Ascending aorta (tissue), 2 donors: Measurements from ENCODE around the gene ZNF205. TPM values are rescaled to one million over a fixed set of nuclear protein-coding genes. Genes with fewer than 3 reads are reported as not detected.

ENCODE experiments used
- DNase-seq, 2 donors: peaks; one replicate each; pipeline ENCODE4 v3.0.0-alpha.2; 2019; ENCODE audit warnings: low spot score in 2 of 2
- H3K27ac ChIP-seq, 2 donors: fragments of 200-600 bp; sonication (generic); one replicate each; pipeline ENCODE4 v1.5.1; 2016 to 2017; ENCODE audit warnings: mild to moderate bottlenecking in 1 of 2
- H3K27me3 ChIP-seq: fragments of 200-600 bp; sonication (generic); one replicate; pipeline ENCODE4 v1.5.1; 2017
- H3K36me3 ChIP-seq, 2 donors: fragments of 200-600 bp; sonication (generic); one replicate each; pipeline ENCODE4 v1.5.1; 2016
- H3K4me1 ChIP-seq, 2 donors: fragments of 200-600 bp; sonication (generic); one replicate each; pipeline ENCODE4 v1.5.1; 2016 to 2017; ENCODE audit warnings: mild to moderate bottlenecking in 1 of 2
- H3K4me3 ChIP-seq, 2 donors: fragments of 200-600 bp; sonication (generic); one replicate each; pipeline ENCODE4 v1.5.1; 2016 to 2017; ENCODE audit warnings: mild to moderate bottlenecking in 1 of 2
- H3K9me3 ChIP-seq, 2 donors: fragments of 200-600 bp; sonication (generic); one replicate each; pipeline ENCODE4 v1.5.1; 2016
- intact Hi-C: fragments of 100-400 bp; cut with DNase I; formaldehyde crosslinking; loops from one replicate; pipeline ENCODE4 v1.15.1; 2023
- total RNA-seq: library from RNA; depleted of rRNA; stranded (reverse); fragments of >200 nt; gene quantifications from one replicate; pipeline ENCODE4 v1.1.0, GENCODE V29; 2016
- TF ChIP-seq, protein P1 (sequence below), 3 experiments: fragments of 200-600 bp in 2 of 3; fragments of 450-650 bp in 1 of 3; sonication (generic) in 2 of 3; IDR thresholded peaks; one replicate each; pipeline ENCODE4 v1.5.1; 2016 to 2019; ENCODE audit warnings: antibody characterized with exemption in 3 of 3, mild to moderate bottlenecking in 1 of 3, moderate library complexity in 1 of 3

The ZNF205 gene
- total RNA-seq, 1 donor from 2014 or later, result 49.8 TPM

DNA sequence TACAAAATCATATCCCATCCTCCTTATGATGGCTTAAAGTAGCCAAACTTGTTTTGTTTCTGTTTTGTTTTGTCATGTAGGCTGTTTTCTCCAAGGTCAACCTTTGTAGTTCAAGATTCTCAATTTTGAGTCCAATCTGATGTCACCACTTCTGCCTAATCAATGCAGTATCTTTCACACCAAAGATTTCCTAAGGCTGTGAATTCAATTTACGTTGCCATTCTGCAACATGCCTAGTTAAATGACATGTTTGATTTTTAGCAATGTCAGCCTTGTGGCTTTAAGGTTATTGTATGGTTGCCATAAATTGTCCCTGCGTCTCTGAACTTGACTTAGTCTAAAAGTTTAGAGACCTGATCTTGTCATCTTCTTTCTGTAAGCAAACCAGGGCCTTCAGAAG is 42.8 kb downstream of the ZNF205 start:
- intact Hi-C loops, result loop anchor here (5.0 to 10.0 kb wide), 3 partner anchors 33 to 620 kb away; partner anchors contain the start of genes CEMP1 and PDPK1
- no peak overlapping the region for H3K4me3 ChIP-seq
- H3K4me1 ChIP-seq, result peaks cover 8 to 11% of the 10 kb centered on the region in 2 donors
- H3K36me3 ChIP-seq, result no peaks in the 10 kb centered on the region
- TF ChIP-seq, protein P1, sequence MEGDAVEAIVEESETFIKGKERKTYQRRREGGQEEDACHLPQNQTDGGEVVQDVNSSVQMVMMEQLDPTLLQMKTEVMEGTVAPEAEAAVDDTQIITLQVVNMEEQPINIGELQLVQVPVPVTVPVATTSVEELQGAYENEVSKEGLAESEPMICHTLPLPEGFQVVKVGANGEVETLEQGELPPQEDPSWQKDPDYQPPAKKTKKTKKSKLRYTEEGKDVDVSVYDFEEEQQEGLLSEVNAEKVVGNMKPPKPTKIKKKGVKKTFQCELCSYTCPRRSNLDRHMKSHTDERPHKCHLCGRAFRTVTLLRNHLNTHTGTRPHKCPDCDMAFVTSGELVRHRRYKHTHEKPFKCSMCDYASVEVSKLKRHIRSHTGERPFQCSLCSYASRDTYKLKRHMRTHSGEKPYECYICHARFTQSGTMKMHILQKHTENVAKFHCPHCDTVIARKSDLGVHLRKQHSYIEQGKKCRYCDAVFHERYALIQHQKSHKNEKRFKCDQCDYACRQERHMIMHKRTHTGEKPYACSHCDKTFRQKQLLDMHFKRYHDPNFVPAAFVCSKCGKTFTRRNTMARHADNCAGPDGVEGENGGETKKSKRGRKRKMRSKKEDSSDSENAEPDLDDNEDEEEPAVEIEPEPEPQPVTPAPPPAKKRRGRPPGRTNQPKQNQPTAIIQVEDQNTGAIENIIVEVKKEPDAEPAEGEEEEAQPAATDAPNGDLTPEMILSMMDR (IDR thresholded peaks at IDR 0.05), result no peak
- no peak overlapping the region for H3K27ac ChIP-seq
- H3K27me3 ChIP-seq, result no peaks in the 10 kb centered on the region
- H3K9me3 ChIP-seq, result no peaks in the 10 kb centered on the region
- no peak for DNase-seq

DNA sequence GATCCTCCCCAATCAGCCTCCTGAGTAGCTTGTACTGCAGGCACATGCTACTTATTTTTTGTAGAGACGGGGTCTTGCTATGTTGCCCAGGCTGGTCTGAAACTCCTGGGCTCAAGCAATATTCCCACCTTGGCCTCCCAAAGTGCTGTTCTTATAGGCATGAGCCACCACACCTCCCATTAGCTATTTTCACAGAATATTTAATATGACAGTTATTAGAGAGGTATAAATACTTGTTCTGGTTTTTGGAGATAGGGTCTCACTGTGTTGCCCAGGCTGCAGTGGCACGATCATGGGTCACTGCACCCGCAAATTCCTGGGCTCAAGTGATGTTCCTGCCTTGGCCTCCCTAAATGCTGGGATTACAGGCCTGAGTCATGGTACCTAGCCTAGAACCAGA is 43.6 kb downstream of the ZNF205 start:
- no peak for DNase-seq
- TF ChIP-seq, protein P1 (IDR thresholded peaks at IDR 0.05), result no peak
- intact Hi-C loops, result loop anchor here (5.0 to 10.0 kb wide), 3 partner anchors 34 to 621 kb away; partner anchors contain the start of genes CEMP1 and PDPK1
- no peaks in the 10 kb centered on the region for H3K27me3 ChIP-seq
- H3K27ac ChIP-seq, result no peak overlapping the region
- H3K9me3 ChIP-seq, result no peaks in the 10 kb centered on the region
- H3K4me1 ChIP-seq, result peaks cover 8 to 11% of the 10 kb centered on the region in 2 donors
- no peaks in the 10 kb centered on the region for H3K36me3 ChIP-seq
- H3K4me3 ChIP-seq, result no peak overlapping the region

DNA sequence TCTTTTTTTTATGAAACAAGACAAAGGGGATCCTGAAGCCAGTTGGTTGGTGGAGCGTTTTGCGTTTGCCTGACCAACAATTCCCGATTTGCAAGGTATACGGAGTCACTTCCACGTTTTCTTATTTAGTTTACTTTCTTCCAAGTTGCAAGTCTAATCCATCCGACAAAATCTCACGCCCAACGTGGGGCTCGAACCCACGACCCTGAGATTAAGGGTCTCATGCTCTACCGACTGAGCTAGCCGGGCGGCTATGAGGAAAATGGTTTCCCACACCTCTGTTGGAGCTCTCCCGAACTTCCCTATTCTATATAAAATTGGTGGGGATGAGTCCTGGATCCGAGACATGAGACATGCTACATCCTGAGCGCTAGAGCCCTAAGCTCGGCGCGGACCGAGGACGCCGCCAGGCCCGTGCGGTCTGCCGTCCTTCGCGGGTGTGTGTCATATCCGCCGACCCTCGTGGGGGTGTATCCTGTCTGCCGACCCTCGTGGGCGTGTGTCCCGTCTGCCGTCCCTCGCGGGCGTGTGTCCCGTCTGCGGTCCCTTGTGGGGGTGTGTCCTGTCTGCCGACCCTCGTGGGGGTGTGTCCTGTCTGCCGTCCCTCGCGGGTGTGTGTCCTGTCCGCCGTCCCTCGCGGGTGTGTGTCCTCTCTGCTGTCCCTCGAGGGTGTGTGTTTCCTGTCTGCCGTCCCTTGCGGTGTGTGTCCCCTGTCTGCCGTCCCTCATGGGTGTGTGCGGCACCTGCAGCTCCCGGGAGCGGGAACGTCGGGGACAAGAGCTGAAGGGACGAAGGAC is 45.0 kb downstream of the ZNF205 start:
- Histone ChIP-seq H3K9me3 (no peaks in the 10 kb centered on the region), H3K4me1 (peaks cover 4 to 8% of the 10 kb centered on the region in 2 donors), H3K4me3 (peak overlapping the region; percentile 59 to 92), H3K27ac (peak overlapping the region; percentile 89 to 94), H3K27me3 (no peaks in the 10 kb centered on the region), H3K36me3 (no peaks in the 10 kb centered on the region)
- TF ChIP-seq, protein P1 (IDR thresholded peaks at IDR 0.05), result no peak
- DNase-seq, result peak in 1 of 2 donors; percentile 83
- intact Hi-C loops, result loop anchor here (1.0 to 10.0 kb wide), 4 partner anchors 7 to 623 kb away; partner anchors contain the start of genes CEMP1 and PDPK1

DNA sequence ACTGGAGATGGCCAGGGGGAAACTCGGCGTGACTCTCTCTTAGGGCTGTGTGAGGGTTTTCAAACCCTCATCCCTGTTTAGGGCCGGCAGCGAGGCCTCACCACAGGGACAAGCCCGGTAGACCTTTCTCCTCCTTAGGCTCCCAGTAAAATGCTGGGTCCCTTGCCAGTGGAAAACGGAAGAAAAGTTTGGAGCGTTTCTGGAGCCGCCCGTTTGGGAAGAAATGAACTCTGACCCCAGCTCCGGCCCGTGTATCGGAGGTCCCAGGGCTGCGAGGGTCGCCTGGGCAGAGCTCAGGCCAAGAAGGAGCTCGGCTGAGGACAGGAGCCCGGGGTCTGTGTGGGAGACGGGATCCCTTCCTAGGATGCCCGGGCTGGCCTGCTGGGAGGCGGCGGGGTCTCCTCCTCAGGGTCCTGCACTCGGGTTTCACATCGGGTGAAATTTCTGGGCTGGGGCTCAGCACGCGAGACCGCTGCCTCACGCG is 45.7 kb downstream of the ZNF205 start:
- Histone ChIP-seq H3K27ac (peak overlapping the region; percentile 89 to 94), H3K4me3 (peak overlapping the region; percentile 59 to 92), H3K9me3 (no peaks in the 10 kb centered on the region), H3K27me3 (no peaks in the 10 kb centered on the region), H3K36me3 (no peaks in the 10 kb centered on the region), H3K4me1 (peaks cover 4 to 8% of the 10 kb centered on the region in 2 donors)
- TF ChIP-seq, protein P1 (IDR thresholded peaks at IDR 0.05), result no peak
- intact Hi-C loops, result loop anchor here (1.0 to 10.0 kb wide), 4 partner anchors 8 to 623 kb away; partner anchors contain the start of genes CEMP1 and PDPK1
- DNase-seq, result no peak

DNA sequence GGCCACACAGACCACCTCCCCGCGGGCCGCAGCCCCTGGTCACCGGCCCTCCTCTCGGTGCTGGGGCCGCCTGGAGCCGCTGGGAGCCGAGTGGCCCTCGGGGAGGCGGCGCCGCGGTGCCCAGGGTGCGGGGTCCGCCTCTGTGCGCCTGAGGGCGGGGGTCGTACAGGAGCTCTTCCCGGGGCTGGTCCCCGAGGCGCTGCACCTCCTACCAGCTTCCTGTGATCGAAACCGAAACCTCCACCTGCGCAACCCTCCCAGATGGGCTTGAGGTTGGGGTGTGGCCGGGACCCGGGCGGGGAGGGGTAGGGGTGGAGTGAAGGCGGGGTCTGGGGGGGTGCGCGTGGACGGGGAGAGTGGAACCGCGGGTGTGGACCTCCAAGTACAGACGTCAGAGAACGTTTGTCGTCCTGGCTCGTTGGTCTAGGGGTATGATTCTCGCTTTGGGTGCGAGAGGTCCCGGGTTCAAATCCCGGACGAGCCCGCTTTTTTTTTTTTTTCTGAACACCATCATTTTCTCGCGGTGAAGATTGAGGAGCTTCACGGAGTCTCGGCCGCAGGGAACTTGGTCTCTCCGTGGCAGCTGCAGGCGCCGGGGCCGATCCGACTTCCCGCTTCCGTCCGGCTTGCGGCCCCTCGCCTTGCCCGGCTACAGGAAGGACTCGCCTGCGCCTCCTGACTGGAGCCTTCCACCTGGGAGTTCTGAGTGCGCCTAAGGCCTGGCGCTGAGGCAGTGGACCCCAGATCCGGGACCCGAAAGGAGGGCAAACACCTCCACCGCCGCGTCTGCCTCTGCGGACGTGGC is 46.3 kb downstream of the ZNF205 start:
- Histone ChIP-seq H3K4me1 (peaks cover 4 to 8% of the 10 kb centered on the region in 2 donors), H3K9me3 (no peaks in the 10 kb centered on the region), H3K27me3 (no peaks in the 10 kb centered on the region), H3K4me3 (peak overlapping the region; percentile 59 to 92), H3K36me3 (no peaks in the 10 kb centered on the region), H3K27ac (peak overlapping the region; percentile 89 to 94)
- peak; percentile 70 to 92 for DNase-seq
- TF ChIP-seq, protein P1 (IDR thresholded peaks at IDR 0.05), result peak in 1 of 3 experiments; percentile 9
- intact Hi-C loops, result loop anchor here (1.0 to 10.0 kb wide), 4 partner anchors 8 to 624 kb away; partner anchors contain the start of genes CEMP1 and PDPK1
